NCI-H1436 treated with DMSO at 0.1 percent for 48 hours (cell line): ENCODE data around the gene CCL4L2.
"Not testable (repeated sequence)": the region's sequence is repeated elsewhere in the genome, so short reads cannot be mapped to it uniquely, and the experiment has no call there.

Experiments used
- DNase-seq: peaks from one replicate; lab custom pipeline; 2025; lab: John Stamatoyannopoulos, UW

Gene CCL4L2

DNA sequence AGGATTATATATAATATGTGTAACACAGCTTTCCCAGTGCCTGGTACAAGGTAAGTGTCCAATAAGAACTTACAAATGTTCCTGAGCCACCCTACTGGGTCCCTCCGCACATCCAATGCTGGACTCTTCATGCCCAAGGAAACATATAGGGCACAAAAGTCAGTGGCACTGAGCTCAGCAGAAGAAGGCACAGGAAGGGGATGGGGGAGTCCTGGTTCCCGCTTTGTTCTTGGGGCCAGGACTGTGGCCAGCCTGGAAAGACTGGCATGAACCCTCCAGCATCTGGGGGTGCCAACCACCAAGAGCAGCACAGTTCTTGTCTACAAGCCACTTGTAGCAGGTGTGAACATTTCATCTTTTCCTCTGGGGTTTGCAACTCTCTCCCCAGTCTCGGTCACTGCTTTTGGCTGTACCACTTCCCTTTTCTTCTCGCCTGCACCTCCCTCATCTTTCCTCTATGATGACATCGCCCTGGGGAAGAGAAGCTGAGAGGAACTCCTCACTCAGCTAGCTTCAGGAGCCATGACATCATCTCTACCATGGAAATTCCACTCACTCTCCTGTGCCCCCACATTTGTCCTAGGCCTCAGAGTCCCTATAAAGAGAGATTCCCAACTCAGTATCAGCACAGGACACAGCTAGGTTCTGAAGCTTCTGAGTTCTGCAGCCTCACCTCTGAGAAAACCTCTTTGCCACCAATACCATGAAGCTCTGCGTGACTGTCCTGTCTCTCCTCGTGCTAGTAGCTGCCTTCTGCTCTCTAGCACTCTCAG, at the start of gene CCL4L2:
Gene CCL4L2, plus strand, starts transcription at position 625 of the 773 bp plus-strand sequence.
- not testable (repeated sequence) for DNase-seq

DNA sequence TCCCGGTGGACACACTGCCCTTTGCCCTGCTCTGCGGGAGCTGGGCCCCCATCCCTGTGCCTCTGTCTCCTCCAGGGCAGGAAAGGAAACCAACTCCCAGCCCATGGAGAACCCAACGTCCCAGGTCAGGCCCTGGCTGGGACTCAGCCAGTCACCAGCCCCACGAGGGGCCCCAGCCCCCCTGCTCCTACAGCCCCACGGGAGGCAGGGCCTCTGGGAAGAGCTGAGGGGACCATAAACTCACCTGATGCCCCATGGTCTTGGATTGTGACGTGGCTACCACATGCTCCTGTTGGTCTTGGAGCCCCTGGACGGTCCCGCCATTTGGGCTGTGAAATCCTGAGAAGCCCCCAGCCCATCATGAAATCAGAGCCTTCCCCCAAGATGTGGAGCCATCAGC, 42.0 kb upstream of the CCL4L2 start:
- not testable (repeated sequence) for DNase-seq

DNA sequence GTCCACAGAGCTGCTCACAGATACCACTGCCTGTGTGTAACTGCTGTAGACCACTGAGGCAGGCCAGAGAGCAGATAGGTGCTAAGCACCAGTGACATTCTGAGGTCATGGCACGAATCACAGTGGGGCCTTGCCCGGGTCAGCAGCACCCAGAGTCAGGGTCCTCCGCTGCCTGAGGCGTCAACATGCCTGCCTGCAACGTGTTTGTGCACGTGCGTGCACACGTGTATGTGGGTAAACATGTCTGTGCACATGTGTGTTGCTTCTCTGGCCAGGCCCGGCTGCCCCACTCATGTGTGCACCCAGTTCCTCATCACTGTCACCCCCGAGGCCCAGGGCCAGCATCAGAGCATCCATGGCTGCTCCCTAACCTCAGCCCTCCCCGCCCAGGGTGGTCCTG, 34.3 kb upstream of the CCL4L2 start, which contains the start of gene TBC1D3B:
Gene TBC1D3B, minus strand, starts transcription at position 101 of the 400 bp plus-strand sequence. CDS start 1,586 bp downstream, outside the sequence.
- DNase-seq: not testable (repeated sequence)

DNA sequence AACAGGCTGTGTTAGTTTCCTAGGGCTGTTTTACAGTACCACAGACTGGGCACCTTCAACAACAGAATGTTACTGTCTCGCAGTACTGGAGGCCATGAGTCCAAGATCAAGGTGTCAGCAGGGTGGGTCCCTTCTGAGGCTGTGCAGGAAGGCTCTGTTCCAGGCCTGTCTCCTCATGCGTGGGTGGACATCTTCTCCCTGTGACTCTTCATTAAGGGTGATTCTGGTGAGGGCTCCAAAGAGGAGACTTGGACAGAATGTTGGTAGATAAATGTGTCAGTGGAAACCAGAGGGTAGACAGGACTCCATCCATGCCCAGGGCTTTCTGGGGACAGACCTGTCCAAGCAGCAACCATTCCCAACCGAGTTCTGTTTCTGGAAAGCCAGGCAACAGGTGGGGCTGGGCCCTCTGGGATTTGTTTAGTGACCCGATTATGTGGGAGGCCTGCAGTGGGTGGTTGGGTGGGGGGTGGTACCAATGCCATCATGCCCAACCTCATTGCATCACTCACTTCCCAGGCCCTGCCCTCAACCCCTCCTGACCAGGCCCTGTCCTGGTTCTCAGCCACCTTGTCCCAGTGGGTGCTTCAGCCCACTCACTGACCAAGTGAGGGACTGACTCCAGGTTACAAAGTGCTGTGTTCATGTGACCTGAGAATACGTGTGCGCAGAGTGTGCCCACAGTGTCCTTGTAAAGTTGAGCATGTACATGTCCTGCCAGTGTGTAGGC, 29.3 kb upstream of the CCL4L2 start:
- DNase-seq: not testable (repeated sequence)

DNA sequence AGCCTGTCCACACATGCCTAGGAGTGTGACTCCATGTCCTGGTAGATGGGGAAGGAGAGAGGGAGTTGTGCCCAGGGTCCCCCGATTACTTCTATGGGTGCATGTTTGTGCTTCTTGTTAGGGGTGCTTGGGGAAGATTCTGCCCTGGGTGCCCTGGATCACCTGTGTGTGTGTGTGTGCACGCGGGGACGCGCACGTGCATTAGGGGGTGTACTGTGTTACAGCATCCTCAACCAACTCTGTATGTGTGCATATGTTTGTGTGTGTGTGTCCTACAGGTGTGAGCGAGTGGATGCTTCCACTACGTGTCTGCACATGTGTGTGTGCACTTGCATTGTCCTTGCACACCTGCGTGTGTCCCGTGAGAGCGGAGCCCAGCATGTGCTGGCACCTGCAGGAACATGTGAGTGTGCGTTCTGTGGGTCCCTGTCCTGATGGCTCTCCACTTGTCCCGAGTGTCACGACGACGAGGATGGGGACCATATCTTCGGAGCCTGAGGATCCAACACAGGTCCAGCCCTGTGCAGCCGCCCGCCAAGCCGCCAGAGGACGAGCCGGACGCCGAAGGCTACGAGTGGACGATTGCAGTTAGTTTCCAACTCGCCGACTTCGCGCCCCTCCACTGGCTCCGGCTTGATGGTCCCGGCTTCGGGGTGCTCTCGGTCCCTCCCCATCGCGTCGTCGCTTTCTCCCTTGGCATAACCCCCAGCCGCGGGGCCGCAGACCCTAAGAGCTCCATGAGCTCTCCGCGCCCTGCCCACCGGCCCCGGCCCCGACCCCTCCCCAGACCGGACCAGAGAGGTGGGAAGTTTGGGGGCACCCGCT, 28.5 kb upstream of the CCL4L2 start:
- no peak for DNase-seq

DNA sequence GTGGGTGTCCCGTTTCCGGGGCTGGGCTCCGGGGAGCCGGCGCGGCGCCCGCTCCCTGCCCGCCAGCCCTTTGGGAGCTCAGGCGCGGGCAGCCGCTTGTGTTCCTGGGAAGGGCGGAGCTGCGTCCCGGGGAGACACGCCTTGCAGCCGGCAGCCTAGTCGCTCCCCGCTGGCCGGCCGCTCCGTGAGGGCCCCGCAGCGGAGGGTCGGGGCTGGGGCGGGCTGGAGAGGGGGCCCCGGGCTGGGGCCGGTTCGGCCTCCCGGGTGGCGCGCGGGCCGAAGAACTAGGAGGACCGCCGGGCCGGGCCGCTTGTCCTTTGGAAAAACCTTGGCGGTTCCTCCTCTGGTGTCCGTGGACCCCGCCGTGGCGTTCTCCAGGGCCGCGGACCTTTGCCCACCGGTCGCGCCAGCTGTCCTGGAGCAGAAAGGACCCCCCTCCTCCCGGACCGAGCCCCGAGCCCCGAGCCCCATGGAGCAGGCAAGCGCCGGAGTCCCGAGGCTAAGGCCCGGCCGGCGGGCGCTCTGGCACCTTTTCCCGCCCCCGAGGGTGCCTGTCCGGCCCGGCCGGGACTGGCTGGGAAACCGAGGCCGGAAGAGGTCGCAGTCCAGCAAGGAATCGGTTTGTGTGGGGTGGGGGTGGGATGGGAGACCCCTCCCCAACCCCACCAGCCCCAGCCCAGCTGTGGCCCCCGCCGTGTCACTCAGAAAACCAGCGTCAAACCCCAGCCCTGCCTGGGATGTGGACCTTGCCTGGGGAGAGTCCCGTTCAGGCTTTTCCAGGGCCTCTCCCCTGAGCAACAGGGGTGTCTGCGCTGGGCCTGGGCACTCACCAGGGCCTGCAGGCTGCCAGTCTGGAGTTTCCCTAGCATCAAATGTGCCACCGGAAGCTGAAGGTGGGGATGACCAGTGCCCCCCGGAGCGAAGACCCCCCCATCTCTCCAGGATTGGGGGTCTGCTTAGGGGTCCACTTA, 27.6 kb upstream of the CCL4L2 start:
- DNase-seq: no peak

DNA sequence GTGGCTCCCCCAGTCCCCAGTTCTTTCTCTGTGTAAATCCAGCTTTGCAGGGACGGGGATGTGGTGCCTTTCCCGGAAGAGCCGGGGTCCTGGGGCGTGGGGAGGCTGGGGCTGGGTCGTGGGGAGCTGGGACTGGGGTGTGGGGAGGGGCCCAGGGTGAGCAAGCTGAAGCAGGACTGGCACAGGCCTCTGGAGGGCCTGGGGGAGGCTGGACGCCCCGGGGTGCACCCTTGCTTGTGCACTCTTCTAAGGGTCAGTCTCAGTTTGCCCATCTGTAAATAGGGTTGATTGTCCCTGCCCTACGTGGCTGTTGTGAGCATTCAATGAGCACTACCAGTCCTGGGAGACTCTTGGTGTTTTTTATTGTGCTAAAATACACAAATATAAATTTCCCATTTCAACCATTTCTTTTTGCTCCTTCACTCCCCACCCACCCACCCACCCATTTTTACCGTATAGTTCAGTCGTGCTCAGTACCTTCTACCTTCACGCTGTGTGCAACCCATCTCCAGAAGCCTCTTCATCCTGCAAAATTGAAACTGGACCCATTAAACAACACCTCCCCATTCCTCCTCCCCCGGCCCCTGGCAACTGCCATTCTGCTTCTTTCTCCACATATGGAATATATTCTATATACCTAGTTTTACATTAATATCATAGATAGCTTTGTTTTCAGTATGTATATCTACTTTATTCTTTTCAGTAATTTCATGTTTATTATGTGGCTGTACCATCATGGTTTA, 26.7 kb upstream of the CCL4L2 start:
- no peak for DNase-seq

DNA sequence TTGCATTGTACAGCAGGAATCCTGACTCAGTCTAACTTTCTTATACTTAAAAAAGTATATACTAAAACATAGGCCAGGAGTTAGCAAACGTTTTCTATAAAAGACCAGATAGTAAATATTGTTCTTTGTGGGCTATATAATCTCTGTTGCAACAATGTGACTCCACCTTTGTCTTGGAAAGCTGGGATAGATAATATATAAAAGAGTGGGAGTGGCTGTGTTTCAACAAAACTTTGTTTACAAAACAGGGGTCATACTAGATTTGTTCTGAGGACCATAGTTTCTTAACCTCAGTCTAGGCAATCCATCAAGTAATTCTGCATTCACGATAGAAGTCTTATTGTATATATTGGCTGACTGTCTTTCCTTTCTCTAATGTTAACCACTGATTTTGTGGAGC, 25.4 kb upstream of the CCL4L2 start:
- no peak for DNase-seq

DNA sequence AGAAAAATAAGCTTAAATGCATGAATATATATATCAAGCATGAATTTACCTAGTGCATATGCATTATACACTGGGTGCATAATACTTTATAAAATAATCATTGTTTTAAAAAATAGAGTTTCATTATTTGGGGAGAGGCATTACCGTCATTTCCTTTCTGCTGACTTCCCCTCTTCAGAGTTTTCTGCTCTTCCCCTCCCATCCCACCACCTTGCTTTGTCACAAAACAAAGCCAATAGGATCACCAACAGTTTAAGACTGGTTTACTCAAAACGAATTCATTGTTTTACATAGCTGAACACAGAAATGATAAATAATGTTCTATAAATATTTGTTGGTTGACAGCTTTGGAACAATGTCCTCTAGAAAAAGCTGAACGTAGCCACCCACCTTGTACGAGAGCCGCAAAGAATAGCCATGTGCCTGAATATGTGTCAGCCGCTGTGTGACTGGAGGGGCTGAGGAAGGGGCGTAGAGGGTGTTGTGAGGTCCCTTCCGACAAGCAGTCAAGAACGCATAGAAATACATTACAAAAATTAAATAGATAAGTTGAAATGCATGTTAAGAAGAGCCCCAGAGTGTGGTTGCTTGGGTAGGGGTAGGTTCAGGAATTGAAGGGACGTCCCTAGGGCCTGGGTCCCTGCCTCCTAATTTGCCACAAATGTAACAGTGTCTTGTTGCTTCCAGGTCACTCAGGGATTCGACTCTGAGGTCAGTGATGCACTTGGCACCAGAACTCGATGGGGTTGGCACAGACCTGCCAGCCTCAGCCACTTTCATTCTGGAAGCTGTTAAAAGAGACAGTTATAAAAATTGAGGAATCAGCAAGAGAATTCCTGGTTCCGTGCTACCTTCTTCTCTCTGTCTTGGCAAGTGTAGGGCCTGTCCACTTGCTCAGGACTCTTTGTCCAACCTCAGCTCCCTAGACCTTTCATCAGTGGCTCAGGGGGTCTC, 23.8 kb upstream of the CCL4L2 start:
- DNase-seq: not testable (repeated sequence)

DNA sequence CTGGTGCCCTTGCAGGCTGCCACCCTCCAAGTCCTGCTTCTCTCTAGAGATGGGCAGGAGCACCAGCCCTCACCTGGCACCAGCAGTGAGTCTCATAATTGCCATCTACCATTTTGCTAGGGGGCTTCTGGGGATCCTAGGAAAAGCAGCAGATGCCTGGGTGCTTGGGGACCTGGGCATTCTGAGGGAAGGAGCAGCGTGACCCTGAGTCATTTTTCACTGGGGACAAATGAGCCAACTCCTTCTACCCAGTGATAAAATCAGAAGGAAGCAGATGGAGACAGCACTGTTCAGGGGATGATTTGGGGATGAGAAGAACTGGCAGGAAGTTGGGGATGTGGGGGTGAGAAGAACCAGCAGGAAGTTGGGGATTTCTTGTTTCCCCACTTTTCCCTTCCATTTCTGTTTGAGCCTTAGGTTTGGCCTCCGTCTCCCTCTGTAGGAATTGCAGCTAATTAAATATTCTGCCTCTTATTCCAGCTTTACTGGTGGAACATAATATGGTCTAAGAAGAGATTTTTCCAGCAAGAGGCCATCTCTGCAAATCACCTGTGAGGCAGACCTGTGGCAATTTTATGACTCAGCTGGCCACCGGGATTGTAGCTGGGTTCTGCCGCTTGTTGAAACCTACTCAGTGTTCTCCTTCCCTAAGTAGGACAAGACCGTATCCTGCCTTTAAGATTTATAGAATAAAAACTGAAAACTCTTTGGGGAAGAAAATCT, 22.8 kb upstream of the CCL4L2 start:
- not testable (repeated sequence) for DNase-seq

DNA sequence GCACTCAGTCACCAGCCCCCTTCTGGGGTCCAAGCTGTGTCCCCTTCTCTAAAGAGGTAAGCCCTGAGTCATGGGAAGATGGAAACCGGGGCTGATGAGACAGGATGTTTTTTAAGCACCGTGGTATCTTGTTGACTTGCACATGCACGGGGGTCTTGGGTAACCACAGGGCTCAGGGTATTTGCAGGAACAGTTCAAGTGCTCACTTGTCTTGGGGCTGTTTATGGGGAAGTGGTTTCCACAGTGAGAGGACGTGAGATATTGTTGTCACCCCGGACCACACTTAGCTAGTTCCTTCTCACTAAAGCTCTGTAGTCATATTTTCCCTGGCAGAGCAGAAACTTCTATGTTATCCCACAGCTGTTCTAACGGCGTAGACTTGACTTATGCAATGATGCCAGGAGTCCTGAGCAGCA, 22.0 kb upstream of the CCL4L2 start:
- DNase-seq: peak; percentile 27

DNA sequence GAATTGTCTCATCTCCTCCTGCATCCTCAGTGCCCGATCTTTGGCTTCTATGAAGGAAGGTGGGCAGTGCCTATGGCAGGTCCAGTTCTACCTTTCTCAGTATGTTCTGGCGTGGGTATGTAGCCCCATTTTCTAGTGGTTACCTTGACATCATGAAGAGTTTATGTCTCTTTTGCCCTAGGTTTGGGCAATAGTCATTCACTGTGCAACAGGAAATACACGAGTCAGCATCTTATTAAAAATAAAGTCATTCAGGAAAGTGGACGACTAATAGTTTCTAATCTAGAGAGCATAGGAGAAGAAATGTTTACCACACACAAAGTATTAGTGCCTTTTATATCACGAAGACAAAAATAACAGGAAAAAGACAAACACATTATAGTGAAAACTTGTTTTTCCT, 20.9 kb upstream of the CCL4L2 start:
- DNase-seq: not testable (repeated sequence)

DNA sequence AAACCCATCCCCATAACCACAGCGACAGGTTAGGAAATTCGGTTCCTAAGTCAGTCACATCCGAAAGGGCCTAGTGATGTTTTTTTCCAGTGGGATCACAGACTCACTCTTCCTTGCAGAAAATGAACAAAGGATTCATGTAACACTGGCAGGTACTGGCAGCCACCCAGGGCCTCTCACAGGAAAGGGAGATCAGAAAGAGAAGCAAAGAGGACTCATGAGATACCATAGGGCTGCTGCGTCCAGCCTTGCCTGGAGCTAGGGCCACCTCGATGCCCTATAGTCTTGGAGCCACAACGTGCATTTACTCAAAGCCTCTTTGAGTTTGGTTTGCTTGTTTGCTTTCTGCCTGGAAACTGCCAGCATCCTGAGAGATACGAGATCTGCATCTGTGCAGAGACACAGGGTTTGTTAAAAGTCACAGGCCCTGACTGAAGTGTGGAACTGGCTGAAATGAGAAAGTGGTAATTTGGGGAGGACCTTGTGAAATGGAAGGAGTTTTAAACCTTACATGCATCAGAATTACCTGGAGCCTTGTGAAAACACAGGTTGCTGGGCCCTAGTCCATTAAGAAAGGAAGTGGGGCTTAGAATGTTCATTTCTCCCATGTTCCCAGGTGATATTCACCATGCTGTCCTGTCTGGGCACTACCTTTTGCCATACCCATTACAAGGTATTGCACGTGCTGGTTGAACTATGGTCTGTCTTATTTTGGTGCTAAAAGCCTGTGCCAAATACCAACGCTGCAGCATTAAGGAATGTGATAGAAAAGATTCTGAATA, 20.1 kb upstream of the CCL4L2 start:
- not testable (repeated sequence) for DNase-seq

DNA sequence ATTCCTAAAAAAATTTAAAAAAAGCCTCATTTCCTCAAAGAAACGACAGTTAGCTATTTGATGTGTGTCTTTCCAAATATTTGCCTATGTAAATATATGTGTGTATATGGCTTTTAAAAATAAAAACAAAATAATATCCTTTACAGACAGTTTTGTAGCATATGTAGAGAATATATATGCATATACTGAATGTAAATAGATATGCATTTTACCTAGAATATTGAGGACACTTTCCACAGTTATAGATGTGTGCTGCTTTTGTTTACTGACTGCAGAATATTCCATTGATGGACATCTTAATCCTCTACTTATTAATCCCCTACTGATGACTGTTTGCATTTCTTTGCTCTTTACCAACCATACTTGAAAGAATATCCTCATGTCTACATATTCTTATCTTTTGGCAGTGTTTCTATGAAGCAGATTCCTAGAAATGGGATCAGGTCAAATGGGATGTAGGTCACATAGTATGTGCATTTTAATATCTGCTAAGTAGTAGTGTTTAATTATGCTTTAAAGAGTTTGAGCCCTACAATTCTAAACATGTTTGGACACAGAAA, 17.6 kb upstream of the CCL4L2 start:
- DNase-seq: no peak

DNA sequence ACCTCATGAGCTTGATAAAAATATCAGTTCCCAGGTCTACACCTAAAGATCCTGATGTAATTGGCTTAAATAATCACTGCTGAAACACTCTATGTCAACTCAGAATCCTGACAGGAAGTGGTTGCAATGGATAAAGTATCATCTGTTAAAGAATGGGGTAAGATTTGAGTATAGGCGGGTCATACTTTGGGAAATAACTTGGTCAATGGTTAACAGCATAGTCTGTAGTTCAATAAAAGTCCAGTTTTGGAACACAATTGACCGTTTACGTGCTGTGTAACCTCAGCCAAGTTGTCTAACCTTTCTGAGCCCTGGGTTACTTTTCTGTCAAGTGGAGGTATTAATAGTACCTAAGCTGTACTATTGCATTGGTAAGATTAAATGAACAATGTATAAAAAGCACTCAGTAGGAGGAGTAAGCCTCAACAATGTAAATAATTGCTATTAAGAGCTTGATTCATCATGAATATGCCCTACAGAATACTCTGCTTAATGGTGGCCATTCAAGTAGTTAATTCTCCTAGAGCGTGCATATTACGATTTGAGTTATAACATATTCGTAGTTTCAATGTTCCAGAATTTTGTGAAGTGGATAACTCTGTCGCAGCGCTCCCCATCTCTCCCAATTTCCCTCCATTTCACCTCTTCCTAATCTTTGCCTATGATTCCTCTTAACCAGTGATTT, 16.6 kb upstream of the CCL4L2 start:
- DNase-seq: not testable (repeated sequence)

DNA sequence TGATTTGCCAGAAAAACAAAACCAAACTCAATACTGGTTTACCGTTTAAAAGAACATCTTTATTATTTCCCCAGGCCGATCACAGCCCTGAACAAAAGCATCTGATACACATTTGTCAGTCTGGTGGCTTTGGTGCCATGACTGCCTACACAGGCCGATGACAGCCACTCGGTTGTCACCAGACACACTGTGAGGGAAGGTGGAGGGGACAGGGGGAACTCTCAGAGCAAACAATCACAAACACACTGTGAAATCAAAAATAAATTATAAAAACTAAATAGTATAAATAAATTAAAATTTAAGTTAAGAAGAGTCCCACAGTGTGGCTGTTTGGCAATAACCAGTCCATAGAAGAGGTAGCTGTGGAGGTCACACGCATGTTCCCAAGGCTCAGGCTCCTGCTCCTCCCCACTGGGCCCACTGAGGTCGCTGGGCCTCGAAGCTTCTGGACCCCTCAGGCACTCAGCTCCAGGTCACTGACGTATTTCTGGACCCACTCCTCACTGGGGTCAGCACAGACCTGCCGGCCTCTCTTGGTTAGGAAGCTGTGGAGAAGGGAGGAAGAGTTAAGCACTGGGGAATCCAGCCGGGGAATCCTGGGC, 15.9 kb upstream of the CCL4L2 start:
- not testable (repeated sequence) for DNase-seq
